Coronary artery (tissue), 2 donors: ENCODE measurements around the gene TYMP.

Source experiments
- DNase-seq: peaks from one replicate; pipeline ENCODE4 v3.0.0-alpha.2; 2017; ENCODE audit warnings: low spot score
- H3K27ac ChIP-seq, 2 donors: fragments of 200-600 bp; sonication (generic); one replicate each; pipeline ENCODE4 v1.5.1; 2016 to 2019
- H3K4me3 ChIP-seq: fragments of 200-600 bp; sonication (generic); 2 replicates; pipeline ENCODE4 v1.5.1; 2016; ENCODE audit warnings: mild to moderate bottlenecking, moderate library complexity
- TF ChIP-seq, protein P1 (sequence below): fragments of 200-600 bp; sonication (generic); IDR thresholded peaks from one replicate; pipeline ENCODE4 v1.5.1; 2019; ENCODE audit warnings: antibody characterized with exemption

TYMP gene

GRCh38 chr22:50526834-50527801 lies 2.7 kb downstream of the TYMP start:
- peak overlapping the region; percentile 64 to 95 for H3K27ac ChIP-seq
- H3K4me3 ChIP-seq, result peak overlapping the region; percentile 86
- peak; percentile 80 for DNase-seq
- TF ChIP-seq, protein P1, sequence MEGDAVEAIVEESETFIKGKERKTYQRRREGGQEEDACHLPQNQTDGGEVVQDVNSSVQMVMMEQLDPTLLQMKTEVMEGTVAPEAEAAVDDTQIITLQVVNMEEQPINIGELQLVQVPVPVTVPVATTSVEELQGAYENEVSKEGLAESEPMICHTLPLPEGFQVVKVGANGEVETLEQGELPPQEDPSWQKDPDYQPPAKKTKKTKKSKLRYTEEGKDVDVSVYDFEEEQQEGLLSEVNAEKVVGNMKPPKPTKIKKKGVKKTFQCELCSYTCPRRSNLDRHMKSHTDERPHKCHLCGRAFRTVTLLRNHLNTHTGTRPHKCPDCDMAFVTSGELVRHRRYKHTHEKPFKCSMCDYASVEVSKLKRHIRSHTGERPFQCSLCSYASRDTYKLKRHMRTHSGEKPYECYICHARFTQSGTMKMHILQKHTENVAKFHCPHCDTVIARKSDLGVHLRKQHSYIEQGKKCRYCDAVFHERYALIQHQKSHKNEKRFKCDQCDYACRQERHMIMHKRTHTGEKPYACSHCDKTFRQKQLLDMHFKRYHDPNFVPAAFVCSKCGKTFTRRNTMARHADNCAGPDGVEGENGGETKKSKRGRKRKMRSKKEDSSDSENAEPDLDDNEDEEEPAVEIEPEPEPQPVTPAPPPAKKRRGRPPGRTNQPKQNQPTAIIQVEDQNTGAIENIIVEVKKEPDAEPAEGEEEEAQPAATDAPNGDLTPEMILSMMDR, result no peak

DNA sequence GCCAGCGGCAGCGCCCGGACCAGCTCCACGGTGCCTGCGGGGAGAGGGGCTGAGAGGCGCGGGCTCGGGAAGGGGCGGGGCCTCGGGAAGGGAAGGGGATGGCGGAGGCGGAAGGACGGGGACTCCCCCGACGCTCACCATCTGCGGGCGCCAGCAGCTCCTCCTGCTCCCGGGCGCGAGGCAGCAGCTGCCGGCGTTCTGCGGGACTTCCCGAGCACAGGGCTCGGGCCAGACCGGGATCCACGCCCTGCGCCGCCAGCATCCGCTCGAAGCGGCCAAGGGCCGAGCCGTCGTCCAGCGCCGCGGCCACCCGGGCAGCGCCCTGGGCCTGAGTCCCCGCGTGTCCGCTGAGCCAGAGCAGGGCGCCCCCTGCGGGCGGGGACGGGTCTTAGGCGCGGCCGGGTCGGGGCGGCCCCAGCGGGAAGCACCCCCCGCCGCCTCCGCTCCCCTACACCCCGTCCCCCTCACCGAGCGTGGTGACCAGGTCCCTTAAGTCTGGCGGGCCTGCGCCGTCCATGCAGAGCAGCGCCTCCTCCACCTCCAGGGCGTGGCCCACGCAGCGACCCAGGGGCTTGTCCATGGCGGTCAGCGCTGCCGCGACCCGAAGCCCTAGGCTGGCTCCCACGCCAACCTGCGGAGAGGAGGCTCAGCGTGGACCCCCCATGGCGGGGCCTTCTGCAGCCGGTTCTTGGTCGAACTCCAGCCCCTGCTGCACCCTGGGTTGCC lies 3.5 kb downstream of the TYMP start:
- peak overlapping the region; percentile 64 to 95 for H3K27ac ChIP-seq
- peak; percentile 84 for DNase-seq
- TF ChIP-seq, protein P1, result peak; percentile 31

GRCh38 chr22:50525858-50526107 lies 4.0 kb downstream of the TYMP start:
- DNase-seq, result no peak
- peak overlapping the region; percentile 64 to 95 for H3K27ac ChIP-seq
- H3K4me3 ChIP-seq, result peak overlapping the region; percentile 86
- TF ChIP-seq, protein P1, result no peak

More for the DNA sequence above, 3.5 kb downstream of the TYMP start:
- peak overlapping the region; percentile 86 for H3K4me3 ChIP-seq

- DNase-seq, result peak; percentile 95
- Histone ChIP-seq H3K27ac (peak within 1 kb of the TSS; percentile 64 to 95), H3K4me3 (peak within 1 kb of the TSS; percentile 86)
- TF ChIP-seq, protein P1, result no peak
Measured at GRCh38 chr22:50525104-50525857, 4.5 kb downstream of the TYMP start, which contains the start of gene SCO2. SCO2 (minus strand) TSS chr22:50525598; CDS start chr22:50524411, 1,187 bp downstream.

DNA sequence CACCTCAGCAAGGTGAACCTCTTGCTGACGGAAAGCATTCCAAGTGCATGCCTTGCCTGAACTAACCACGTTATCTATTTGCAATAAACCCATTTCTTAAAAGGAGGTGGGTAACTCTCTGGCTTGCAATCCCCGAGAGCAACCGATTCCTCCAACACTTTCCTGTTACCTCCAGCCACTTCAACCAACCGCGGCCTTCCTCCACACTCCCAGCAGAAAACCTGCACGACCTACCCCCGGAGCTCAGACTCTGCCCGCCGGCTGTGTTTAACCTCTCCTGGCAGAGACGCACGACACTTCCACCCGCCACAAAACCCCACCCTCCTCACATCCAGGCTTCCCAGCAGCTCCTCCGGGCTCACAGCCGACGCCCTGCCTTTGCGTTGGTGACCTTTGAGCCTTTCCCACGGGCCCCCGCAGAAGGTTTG lies 5.1 kb downstream of the TYMP start:
- no peak for DNase-seq
- H3K27ac ChIP-seq, result peak overlapping the region; percentile 64 to 95
- TF ChIP-seq, protein P1, result no peak
- peak overlapping the region; percentile 86 for H3K4me3 ChIP-seq

DNA sequence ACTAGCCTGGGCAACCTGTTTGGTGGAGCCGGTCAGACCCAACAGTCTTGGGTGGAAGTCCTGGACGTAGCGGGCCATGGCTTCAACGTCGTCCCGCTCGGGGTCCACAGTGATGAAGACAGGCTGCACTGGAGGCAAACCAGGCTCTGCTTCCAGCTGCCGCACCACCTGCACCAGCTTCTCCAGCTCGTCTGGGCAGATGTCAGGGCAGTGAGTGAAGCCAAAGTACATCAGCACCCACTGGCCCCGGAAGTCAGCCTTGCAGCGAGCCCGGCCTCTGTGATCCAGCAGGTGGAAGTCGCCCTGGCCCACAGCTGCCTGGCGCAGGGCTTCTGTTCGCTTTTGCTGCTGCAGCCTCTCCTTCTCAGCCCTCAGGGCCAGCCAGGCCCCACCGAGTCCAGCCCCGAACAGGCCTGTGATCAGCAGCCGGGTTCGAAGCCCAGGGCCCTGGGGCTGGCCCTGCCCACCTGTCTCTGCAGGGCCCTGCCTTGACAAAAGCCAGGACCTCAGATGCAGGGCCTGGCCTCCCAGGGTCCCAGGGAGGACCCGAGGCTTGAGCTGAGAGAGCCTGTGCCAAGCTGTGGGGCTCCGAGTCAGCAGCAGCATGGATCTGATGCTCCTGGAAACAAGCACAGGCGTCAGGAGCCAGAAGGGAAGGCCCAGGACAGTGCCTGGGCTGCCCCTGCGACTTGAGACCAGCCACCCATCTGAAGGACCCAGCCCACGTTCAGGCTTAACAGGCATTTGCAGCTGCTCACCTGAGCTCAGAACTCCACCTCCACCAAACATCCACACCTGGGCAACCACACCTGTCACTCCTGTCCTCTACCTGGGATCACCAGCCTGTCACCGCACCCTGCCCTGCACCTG lies 5.8 kb downstream of the TYMP start:
- Histone ChIP-seq H3K4me3 (peak overlapping the region; percentile 86), H3K27ac (no peak overlapping the region)
- DNase-seq, result peak; percentile 75
- TF ChIP-seq, protein P1, result no peak
